Measurements from ENCODE around the gene DNM2. TPM values are rescaled to one million over a fixed set of nuclear protein-coding genes. Genes with fewer than 3 reads are reported as not detected.

DNM2 gene
- polyA plus RNA-seq, 2 of the 4 experiments (the other 2 are of a cell fraction): 32.9 to 58.5 TPM

DNA sequence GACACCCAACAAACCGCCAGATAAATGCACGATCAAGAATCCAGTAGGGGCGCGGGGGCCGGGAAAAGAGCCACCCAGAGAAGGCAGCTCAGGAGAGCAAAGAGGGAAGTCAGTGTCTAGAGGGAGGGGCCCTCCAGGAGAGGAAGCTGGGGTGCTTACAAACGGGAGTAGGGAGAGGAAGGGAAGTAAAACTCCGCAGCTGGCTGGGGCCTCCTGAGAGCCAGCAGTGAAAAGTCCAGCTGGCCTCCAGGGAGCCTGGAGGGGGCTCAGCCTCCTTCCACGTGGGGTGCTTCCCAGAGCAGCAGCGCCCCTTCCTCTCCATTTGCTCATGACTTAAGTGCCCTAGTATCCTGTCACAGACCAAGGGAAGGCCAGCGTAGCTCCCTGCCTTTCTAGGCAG lies 66.4 kb downstream of the DNM2 start:
- no peaks in the 10 kb centered on the region for H3K9me3 ChIP-seq
- DNase-seq (ENCODE audit: low read depth in 1 of 2, low spot score in 1 of 2) (no peak), FAIRE-seq (no peak), ATAC-seq (no peak)
- no peak overlapping the region for H3K4me2 ChIP-seq
- no peak overlapping the region for H3K27ac ChIP-seq
- no peak for TF ChIP-seq GATA3 (IDR thresholded peaks at IDR 0.05; ENCODE audit: borderline replicate concordance)
- TF ChIP-seq, protein P1, sequence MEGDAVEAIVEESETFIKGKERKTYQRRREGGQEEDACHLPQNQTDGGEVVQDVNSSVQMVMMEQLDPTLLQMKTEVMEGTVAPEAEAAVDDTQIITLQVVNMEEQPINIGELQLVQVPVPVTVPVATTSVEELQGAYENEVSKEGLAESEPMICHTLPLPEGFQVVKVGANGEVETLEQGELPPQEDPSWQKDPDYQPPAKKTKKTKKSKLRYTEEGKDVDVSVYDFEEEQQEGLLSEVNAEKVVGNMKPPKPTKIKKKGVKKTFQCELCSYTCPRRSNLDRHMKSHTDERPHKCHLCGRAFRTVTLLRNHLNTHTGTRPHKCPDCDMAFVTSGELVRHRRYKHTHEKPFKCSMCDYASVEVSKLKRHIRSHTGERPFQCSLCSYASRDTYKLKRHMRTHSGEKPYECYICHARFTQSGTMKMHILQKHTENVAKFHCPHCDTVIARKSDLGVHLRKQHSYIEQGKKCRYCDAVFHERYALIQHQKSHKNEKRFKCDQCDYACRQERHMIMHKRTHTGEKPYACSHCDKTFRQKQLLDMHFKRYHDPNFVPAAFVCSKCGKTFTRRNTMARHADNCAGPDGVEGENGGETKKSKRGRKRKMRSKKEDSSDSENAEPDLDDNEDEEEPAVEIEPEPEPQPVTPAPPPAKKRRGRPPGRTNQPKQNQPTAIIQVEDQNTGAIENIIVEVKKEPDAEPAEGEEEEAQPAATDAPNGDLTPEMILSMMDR (IDR thresholded peaks at IDR 0.05): no peak
- TF ChIP-seq RCOR1 (IDR thresholded peaks at IDR 0.05; ENCODE audit: low read depth, low read length): no peak
- no peak for TF ChIP-seq KDM5A (IDR thresholded peaks at IDR 0.05)
- no peak for TF ChIP-seq RNF2 (IDR thresholded peaks at IDR 0.05; ENCODE audit: borderline replicate concordance, low read depth)
- no peak for TF ChIP-seq HOXB5 (CRISPR knock-in tag; IDR thresholded peaks at IDR 0.05)
- TF ChIP-seq, protein P2, sequence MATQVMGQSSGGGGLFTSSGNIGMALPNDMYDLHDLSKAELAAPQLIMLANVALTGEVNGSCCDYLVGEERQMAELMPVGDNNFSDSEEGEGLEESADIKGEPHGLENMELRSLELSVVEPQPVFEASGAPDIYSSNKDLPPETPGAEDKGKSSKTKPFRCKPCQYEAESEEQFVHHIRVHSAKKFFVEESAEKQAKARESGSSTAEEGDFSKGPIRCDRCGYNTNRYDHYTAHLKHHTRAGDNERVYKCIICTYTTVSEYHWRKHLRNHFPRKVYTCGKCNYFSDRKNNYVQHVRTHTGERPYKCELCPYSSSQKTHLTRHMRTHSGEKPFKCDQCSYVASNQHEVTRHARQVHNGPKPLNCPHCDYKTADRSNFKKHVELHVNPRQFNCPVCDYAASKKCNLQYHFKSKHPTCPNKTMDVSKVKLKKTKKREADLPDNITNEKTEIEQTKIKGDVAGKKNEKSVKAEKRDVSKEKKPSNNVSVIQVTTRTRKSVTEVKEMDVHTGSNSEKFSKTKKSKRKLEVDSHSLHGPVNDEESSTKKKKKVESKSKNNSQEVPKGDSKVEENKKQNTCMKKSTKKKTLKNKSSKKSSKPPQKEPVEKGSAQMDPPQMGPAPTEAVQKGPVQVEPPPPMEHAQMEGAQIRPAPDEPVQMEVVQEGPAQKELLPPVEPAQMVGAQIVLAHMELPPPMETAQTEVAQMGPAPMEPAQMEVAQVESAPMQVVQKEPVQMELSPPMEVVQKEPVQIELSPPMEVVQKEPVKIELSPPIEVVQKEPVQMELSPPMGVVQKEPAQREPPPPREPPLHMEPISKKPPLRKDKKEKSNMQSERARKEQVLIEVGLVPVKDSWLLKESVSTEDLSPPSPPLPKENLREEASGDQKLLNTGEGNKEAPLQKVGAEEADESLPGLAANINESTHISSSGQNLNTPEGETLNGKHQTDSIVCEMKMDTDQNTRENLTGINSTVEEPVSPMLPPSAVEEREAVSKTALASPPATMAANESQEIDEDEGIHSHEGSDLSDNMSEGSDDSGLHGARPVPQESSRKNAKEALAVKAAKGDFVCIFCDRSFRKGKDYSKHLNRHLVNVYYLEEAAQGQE (IDR thresholded peaks at IDR 0.05): no peak
- TF ChIP-seq MAFK (IDR thresholded peaks at IDR 0.05; ENCODE audit: partially characterized antibody): no peak
- no peak for TF ChIP-seq RARB (CRISPR knock-in tag; IDR thresholded peaks at IDR 0.05)
- no peak for TF ChIP-seq CBX2 (IDR thresholded peaks at IDR 0.05; ENCODE audit: borderline replicate concordance, low read depth)
- TF ChIP-seq NPAS2 (CRISPR knock-in tag; IDR thresholded peaks at IDR 0.05; ENCODE audit: borderline replicate concordance): no peak
- no peak for TF ChIP-seq ZNF302 (CRISPR knock-in tag; IDR thresholded peaks at IDR 0.05)
- no peak for TF ChIP-seq HDAC2 (IDR thresholded peaks at IDR 0.05)
- TF ChIP-seq JUN (IDR thresholded peaks at IDR 0.05): no peak
- TF ChIP-seq HOXB13 (CRISPR knock-in tag; IDR thresholded peaks at IDR 0.05; ENCODE audit: low read depth): no peak
- TF ChIP-seq KDM1A (IDR thresholded peaks at IDR 0.05; ENCODE audit: low read depth): no peak
- CTCF ChIA-PET: interaction anchor here (1.4 kb wide), 1 partner anchor 12 kb away, joined by 3 read pairs; no protein-coding TSS in a partner anchor
- no peaks in the 10 kb centered on the region for H3K4me1 ChIP-seq
- POLR2A ChIA-PET: no interaction called here
- 90% methylated on average over 9 of the region's 10 CpGs for WGBS (ENCODE audit: missing lambda C conversion rate)
- no peak overlapping the region for H3K4me3 ChIP-seq

DNA sequence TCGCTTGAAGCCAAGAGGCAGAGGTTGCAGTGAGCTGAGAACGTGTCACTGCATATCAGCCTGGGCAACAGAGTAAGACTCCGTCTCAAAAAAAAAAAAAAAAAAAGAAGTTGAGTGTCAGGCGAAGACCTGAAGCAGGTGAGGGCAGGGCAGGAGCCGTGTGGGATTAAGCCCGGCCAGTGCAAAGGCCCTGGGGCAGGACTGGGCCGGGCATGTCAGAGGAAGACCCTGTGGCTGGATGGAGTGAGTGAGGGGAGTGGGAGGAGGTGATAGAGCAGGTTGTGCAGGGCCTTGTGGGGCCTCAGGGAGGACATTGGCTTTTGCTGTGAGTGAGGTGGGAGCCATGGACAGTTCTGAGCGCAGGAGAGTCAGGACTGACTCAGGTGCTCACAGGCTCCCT lies 70.3 kb downstream of the DNM2 start:
- no peak overlapping the region for H3K4me2 ChIP-seq
- no peaks in the 10 kb centered on the region for H3K9me3 ChIP-seq
- ATAC-seq (no peak), FAIRE-seq (no peak), DNase-seq (ENCODE audit: low read depth in 1 of 2, low spot score in 1 of 2) (no peak)
- 96% methylated on average over 7 of the region's 8 CpGs for WGBS (ENCODE audit: missing lambda C conversion rate)
- POLR2A ChIA-PET: no interaction called here
- no peaks in the 10 kb centered on the region for H3K4me1 ChIP-seq
- H3K4me3 ChIP-seq: no peak overlapping the region
- CTCF ChIA-PET: interaction anchor here (0.6 kb wide), 2 partner anchors 31 to 51 kb away, joined by 3 to 4 read pairs; no protein-coding TSS in a partner anchor
- no peak overlapping the region for H3K27ac ChIP-seq
- TF ChIP-seq, protein P3, sequence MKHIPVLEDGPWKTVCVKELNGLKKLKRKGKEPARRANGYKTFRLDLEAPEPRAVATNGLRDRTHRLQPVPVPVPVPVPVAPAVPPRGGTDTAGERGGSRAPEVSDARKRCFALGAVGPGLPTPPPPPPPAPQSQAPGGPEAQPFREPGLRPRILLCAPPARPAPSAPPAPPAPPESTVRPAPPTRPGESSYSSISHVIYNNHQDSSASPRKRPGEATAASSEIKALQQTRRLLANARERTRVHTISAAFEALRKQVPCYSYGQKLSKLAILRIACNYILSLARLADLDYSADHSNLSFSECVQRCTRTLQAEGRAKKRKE (CRISPR knock-in tag; IDR thresholded peaks at IDR 0.05; ENCODE audit: low read depth): no peak
- TF ChIP-seq NFE2L2 (conservative IDR thresholded peaks at IDR 0.05; ENCODE audit: low read length) (no peak), PHF8 (IDR thresholded peaks at IDR 0.05; ENCODE audit: borderline replicate concordance, low read depth) (no peak), HOXA7 (CRISPR knock-in tag; IDR thresholded peaks at IDR 0.05) (no peak), FOSB (CRISPR knock-in tag; IDR thresholded peaks at IDR 0.05) (no peak), FOSL2 (IDR thresholded peaks at IDR 0.05) (no peak), FOSL2 (CRISPR knock-in tag; IDR thresholded peaks at IDR 0.05) (no peak), HDAC2 (IDR thresholded peaks at IDR 0.05) (no peak), ESRRA (IDR thresholded peaks at IDR 0.05; ENCODE audit: borderline replicate concordance, low read length) (no peak)
- TF ChIP-seq, protein P2 (IDR thresholded peaks at IDR 0.05): no peak
- TF ChIP-seq, protein P4, sequence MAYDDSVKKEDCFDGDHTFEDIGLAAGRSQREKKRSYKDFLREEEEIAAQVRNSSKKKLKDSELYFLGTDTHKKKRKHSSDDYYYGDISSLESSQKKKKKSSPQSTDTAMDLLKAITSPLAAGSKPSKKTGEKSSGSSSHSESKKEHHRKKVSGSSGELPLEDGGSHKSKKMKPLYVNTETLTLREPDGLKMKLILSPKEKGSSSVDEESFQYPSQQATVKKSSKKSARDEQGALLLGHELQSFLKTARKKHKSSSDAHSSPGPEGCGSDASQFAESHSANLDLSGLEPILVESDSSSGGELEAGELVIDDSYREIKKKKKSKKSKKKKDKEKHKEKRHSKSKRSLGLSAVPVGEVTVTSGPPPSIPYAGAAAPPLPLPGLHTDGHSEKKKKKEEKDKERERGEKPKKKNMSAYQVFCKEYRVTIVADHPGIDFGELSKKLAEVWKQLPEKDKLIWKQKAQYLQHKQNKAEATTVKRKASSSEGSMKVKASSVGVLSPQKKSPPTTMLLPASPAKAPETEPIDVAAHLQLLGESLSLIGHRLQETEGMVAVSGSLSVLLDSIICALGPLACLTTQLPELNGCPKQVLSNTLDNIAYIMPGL (CRISPR knock-in tag; IDR thresholded peaks at IDR 0.05; ENCODE audit: borderline replicate concordance): no peak
- TF ChIP-seq, protein P5, sequence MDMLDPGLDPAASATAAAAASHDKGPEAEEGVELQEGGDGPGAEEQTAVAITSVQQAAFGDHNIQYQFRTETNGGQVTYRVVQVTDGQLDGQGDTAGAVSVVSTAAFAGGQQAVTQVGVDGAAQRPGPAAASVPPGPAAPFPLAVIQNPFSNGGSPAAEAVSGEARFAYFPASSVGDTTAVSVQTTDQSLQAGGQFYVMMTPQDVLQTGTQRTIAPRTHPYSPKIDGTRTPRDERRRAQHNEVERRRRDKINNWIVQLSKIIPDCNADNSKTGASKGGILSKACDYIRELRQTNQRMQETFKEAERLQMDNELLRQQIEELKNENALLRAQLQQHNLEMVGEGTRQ (IDR thresholded peaks at IDR 0.05): no peak
